ENCODE measurements around the gene APBB1IP.
"Not testable (repeated sequence)": the region's sequence is repeated elsewhere in the genome, so short reads cannot be mapped to it uniquely, and the experiment has no call there.

The APBB1IP gene

GRCh38 chr10:26479766-26480492 is 41.8 kb downstream of the APBB1IP start:
- no peak for DNase-seq

GRCh38 chr10:26481315-26481692 is 43.2 kb downstream of the APBB1IP start:
- DNase-seq, result no peak

GRCh38 chr10:26481914-26482550 is 43.9 kb downstream of the APBB1IP start:
- DNase-seq, result no peak

GRCh38 chr10:26483554-26483953 is 45.4 kb downstream of the APBB1IP start:
- no peak for DNase-seq

- no peak for DNase-seq
Measured at GRCh38 chr10:26485150-26485941, 47.2 kb downstream of the APBB1IP start.

GRCh38 chr10:26486304-26486703 is 48.2 kb downstream of the APBB1IP start:
- no peak for DNase-seq

- DNase-seq, result no peak
Measured at GRCh38 chr10:26486990-26487850, 49.1 kb downstream of the APBB1IP start.

GRCh38 chr10:26488344-26488743 is 50.2 kb downstream of the APBB1IP start:
- no peak for DNase-seq

- no peak for DNase-seq
Measured at GRCh38 chr10:26489081-26489480, 50.9 kb downstream of the APBB1IP start.

GRCh38 chr10:26490367-26490766 is 52.2 kb downstream of the APBB1IP start:
- not testable (repeated sequence) for DNase-seq

GRCh38 chr10:26491276-26491675 is 53.1 kb downstream of the APBB1IP start:
- no peak for DNase-seq

- no peak for DNase-seq
Measured at GRCh38 chr10:26491934-26492333, 53.8 kb downstream of the APBB1IP start.

GRCh38 chr10:26492725-26493124 is 54.6 kb downstream of the APBB1IP start:
- DNase-seq, result not testable (repeated sequence)

GRCh38 chr10:26494018-26494417 is 55.9 kb downstream of the APBB1IP start:
- no peak for DNase-seq

GRCh38 chr10:26499426-26499825 is 61.3 kb downstream of the APBB1IP start:
- no peak for DNase-seq

GRCh38 chr10:26502986-26503385 is 64.8 kb downstream of the APBB1IP start:
- DNase-seq, result no peak

GRCh38 chr10:26503911-26504310 is 65.8 kb downstream of the APBB1IP start:
- no peak for DNase-seq

- not testable (repeated sequence) for DNase-seq
Measured at GRCh38 chr10:26504429-26504828, 66.3 kb downstream of the APBB1IP start.

GRCh38 chr10:26505491-26505890 is 67.3 kb downstream of the APBB1IP start:
- no peak for DNase-seq

GRCh38 chr10:26506736-26507135 is 68.6 kb downstream of the APBB1IP start:
- DNase-seq, result no peak

- DNase-seq, result no peak
Measured at GRCh38 chr10:26507441-26507840, 69.3 kb downstream of the APBB1IP start.

GRCh38 chr10:26508016-26508415 is 69.9 kb downstream of the APBB1IP start:
- DNase-seq, result no peak

- no peak for DNase-seq
Measured at GRCh38 chr10:26509307-26509706, 71.2 kb downstream of the APBB1IP start.
